Kidney (tissue), 14 donors: Measurements from ENCODE around the gene PARP12. TPM values are rescaled to one million over a fixed set of nuclear protein-coding genes. Genes with fewer than 3 reads are reported as not detected.

Source experiments
- DNase-seq, 5 donors: peaks; one replicate each; pipeline ENCODE4 v3.0.0-alpha.2; 2013 to 2020
- FAIRE-seq: peaks from 2 replicates; lab custom pipeline; 2012; peaks lifted over from hg19 to GRCh38; lab: Jason Lieb, UNC
- H3K27ac ChIP-seq, 2 donors: one replicate each; pipeline ENCODE4 v1.7.0; 2013; ENCODE audit warnings: low read depth in 2 of 2, low read length in 2 of 2, inconsistent platforms in 1 of 2
- H3K27me3 ChIP-seq: one replicate; pipeline ENCODE4 v1.7.1; 2013; ENCODE audit warnings: low read length, inconsistent platforms; ENCODE audit not compliant: control insufficient read depth, insufficient read depth
- H3K36me3 ChIP-seq, 3 donors: one replicate each; pipeline versions ENCODE4 v1.7.0 to v1.7.1; 2013; ENCODE audit warnings: low read length in 3 of 3, control low read depth in 1 of 3, inconsistent platforms in 1 of 3; ENCODE audit not compliant: insufficient read depth in 3 of 3, control insufficient read depth in 2 of 3
- H3K4me1 ChIP-seq, 3 donors: one replicate each; pipeline versions ENCODE4 v1.7.0 to v1.7.1; 2013; ENCODE audit warnings: low read length in 3 of 3, inconsistent platforms in 1 of 3, low read depth in 1 of 3; ENCODE audit not compliant: control insufficient read depth in 2 of 3, insufficient read depth in 2 of 3
- H3K4me3 ChIP-seq, 3 donors: one replicate each; pipeline versions ENCODE4 v1.7.0 to v1.8.1; 2013; ENCODE audit warnings: low read length in 3 of 3, control low read depth in 1 of 3, inconsistent platforms in 1 of 3
- H3K9ac ChIP-seq, 3 donors: one replicate each; pipeline versions ENCODE4 v1.7.0 to v1.7.1; 2013; ENCODE audit warnings: low read length in 3 of 3, control low read depth in 1 of 3, inconsistent platforms in 1 of 3
- H3K9me3 ChIP-seq, 3 donors: one replicate each; pipeline versions ENCODE4 v1.7.0 to v1.7.1; 2013; ENCODE audit warnings: low read length in 3 of 3, control low read depth in 1 of 3, inconsistent platforms in 1 of 3; ENCODE audit not compliant: control insufficient read depth in 2 of 3, insufficient read depth in 1 of 3
- CTCF ChIP-seq: IDR thresholded peaks from 3 replicates; pipeline ENCODE4 v1.5.1; 2012; ENCODE audit warnings: mild to moderate bottlenecking, moderate library complexity, borderline replicate concordance; ENCODE audit not compliant: insufficient read depth; ENCODE audit errors: extremely low read depth
- intact Hi-C: fragments of 100-400 bp; cut with DNase I; formaldehyde crosslinking; loops from one replicate; pipeline ENCODE4 v1.11.1; 2022
- polyA plus RNA-seq: library from polyadenylated mRNA; stranded (reverse); fragments of 350-450 nt; fragmentation: Illumina TruSeq; extraction: RNeasy Lipid Tissue Mini Kit (QIAGEN cat#74804); gene quantifications from one replicate; pipeline ENCODE4 v1.2.3, GENCODE V29; 2014; ENCODE audit warnings: low read depth, low replicate concordance; ENCODE audit not compliant: insufficient read depth
- total RNA-seq: library from RNA; stranded (reverse); fragmentation: NEBNext Ultra II Directional; extraction: Animal tissue kit (Norgen Biotek cat#: 25700); gene quantifications from one replicate; pipeline ENCODE4 v1.2.1, GENCODE V29; 2021
- donor health status: control.
- donor health status: control.
- donor health status: control.
- donor health status: control.
- donor health status: control.
- donor health status: DM: yes; HTN: yes; CAD: no.
- donor health status: Normal renal cell carcinoma (clear cell type).

PARP12 gene
- total and polyA plus RNA-seq, 2 donors from 2014 or later: 15.2 to 40.2 TPM

GRCh38 chr7:140028311-140028710, 34.4 kb downstream of the PARP12 start:
- FAIRE-seq (no peak), DNase-seq (no peak)
- Histone ChIP-seq H3K27ac (no peak overlapping the region), H3K9ac (no peak overlapping the region), H3K4me3 (no peak overlapping the region), H3K9me3 (no peaks in the 10 kb centered on the region), H3K4me1 (no peaks in the 10 kb centered on the region), H3K36me3 (peaks cover 0 to 16% (median 5%) of the 10 kb centered on the region in 3 donors), H3K27me3 (no peaks in the 10 kb centered on the region)
- no peak for TF ChIP-seq CTCF
- intact Hi-C loops: no loop called here

- H3K9me3 ChIP-seq: no peaks in the 10 kb centered on the region
- DNase-seq (peak in 1 of 5 donors; percentile 31), FAIRE-seq (no peak)
- peaks cover 0 to 14% (median 5%) of the 10 kb centered on the region in 3 donors for H3K36me3 ChIP-seq
- no peak overlapping the region for H3K9ac ChIP-seq
- H3K27me3 ChIP-seq: no peaks in the 10 kb centered on the region
- H3K4me3 ChIP-seq: no peak overlapping the region
- no peak overlapping the region for H3K27ac ChIP-seq
- intact Hi-C loops: no loop called here
- H3K4me1 ChIP-seq: no peaks in the 10 kb centered on the region
- TF ChIP-seq CTCF: no peak
These were observed 34.9 kb downstream of the PARP12 start for GRCh38 chr7:140027858-140028257.

GRCh38 chr7:140026935-140027334, 35.8 kb downstream of the PARP12 start:
- TF ChIP-seq CTCF: no peak
- no peak overlapping the region for H3K4me3 ChIP-seq
- no peaks in the 10 kb centered on the region for H3K27me3 ChIP-seq
- H3K9ac ChIP-seq: no peak overlapping the region
- FAIRE-seq (no peak), DNase-seq (no peak)
- no peak overlapping the region for H3K27ac ChIP-seq
- intact Hi-C loops: no loop called here
- no peaks in the 10 kb centered on the region for H3K9me3 ChIP-seq
- H3K4me1 ChIP-seq: no peaks in the 10 kb centered on the region
- peaks cover 0 to 14% (median 5%) of the 10 kb centered on the region in 3 donors for H3K36me3 ChIP-seq
